ENCODE data around the gene TBX3.

TBX3 gene

GRCh38 chr12:114695305-114695592, 11.3 kb upstream of the TBX3 start:
- no peak for DNase-seq

DNA sequence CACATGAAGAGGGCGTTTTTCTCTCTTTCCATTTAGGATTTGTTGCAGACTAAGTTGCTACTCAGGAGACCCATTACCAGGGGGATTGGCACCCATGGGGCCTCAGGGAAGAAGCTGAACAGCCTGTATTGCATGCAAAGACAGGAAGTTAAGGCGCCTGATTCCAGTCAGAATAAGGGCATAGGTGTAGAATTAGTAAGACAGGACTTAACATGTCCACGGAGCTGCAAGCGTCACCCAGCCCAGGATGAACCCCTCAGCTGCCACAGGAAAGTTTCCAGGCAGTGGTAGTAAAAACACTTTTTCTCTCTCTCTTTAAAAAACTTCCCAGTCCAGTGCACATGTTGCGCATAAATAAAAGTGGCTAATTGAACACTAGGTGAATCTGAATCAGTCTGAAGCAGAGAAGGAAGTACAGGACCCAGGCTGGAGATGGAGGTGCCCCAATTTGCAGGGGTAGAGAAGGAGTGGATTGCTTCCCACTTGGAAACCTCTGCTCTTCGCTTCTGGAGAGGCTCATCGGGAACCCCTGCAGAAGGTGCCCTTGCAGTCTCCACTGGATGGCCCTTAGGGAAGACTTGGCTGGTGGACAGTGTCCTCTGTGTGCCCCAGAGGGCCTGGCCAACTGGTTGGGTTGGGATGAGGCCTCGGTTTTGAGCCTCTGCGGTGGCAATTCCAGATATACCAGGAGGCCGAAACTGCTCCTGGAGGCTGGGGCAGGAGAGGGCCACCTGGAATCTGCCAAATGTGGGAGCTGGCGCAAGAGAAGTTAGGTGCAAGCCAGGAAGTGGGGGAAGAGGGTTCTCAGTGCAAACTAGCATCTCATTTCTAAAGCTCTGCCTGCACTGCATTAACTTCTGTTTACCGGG, 10.7 kb upstream of the TBX3 start:
- no peak for DNase-seq

- no peak for DNase-seq
Measured at GRCh38 chr12:114693532-114693931, 9.6 kb upstream of the TBX3 start.

DNA sequence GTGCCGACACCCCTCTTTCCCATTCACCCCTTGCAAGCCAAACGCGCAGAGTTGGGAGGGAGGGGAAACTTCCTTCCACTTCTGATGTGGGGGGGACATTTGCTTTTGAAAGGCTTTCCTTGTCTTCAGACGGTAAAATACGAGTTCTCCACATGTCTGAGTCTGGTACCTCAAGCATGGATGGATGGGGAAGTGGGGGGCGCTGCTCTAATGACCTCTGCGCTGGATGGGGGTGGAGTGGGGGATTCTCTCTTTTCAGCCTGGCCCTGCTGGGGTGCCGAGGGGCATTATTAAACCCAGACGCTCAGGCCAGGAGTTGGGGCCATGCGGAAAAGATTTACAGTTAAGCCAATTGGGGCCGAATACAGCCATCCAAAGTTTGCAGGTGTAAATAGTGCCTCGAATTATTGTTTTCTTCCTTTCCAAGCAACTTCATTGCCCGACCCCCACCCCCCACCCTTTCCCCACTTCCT, 9.1 kb upstream of the TBX3 start:
- DNase-seq: no peak

DNA sequence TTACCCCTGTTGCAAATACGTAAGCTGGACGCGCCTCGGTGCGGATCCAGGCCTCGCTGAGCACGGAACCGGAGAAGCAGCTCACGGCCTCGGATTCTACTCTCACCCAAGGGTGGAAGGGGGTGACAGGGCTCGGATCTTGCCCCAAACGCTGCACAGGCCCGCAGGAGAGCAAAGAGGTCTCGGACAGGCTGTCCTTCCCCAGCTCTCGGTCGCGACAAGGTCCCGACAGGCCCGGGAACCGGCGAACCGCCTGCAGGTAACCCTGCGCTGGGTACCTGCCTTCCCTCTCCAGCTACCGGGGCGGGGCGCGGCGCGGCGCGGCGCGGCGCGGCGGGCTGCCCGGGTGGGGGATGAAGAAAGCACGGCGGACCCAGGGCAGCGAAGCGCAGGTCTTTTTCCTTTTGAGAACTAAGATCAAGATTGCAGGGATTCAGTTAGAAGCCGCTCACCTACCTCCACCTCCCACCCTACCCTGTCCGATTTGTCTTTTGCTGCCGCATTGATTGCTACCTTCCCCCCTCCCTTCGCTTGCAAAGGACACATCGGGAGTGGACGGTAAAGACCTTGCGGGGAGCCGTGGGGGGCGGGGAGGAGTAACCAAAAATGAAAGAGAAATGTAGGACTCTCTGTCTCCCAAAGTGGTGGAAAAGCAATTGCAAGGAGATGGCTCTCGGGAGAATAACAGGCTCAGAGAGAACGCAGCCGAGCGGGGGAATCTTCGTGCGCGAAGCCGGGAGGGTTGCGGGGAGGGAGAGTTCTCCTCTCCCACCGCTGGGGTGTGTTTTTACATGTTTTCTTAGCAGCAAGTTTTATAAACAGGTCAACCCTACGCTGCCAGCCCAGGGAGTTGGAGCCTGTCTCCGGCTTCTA, 8.4 kb upstream of the TBX3 start:
- no peak for DNase-seq

DNA sequence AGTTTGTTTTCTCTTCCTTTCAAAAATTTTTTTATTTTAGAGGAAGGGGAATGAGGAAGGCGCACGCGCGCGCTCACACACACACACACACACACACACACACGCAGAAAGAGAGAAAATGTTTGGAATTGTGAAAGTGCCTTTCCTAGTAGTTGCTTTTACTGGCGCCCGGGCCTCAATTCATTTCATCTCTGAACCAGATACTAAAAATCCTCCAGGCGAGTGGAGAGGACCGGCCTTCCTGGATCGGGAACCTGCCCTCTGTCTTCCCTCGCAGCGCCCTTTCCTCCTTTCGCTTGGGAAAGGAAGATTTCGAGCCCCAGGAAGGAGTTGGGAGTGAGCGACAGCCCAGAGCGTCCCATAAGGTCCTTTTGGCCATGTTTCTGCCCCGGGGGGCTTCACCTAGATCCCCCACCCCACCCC, 7.8 kb upstream of the TBX3 start:
- DNase-seq: no peak

- no peak for DNase-seq
Measured at GRCh38 chr12:114691196-114691595, 7.2 kb upstream of the TBX3 start.

- DNase-seq: no peak
Measured at GRCh38 chr12:114690267-114691135, 6.5 kb upstream of the TBX3 start.

DNA sequence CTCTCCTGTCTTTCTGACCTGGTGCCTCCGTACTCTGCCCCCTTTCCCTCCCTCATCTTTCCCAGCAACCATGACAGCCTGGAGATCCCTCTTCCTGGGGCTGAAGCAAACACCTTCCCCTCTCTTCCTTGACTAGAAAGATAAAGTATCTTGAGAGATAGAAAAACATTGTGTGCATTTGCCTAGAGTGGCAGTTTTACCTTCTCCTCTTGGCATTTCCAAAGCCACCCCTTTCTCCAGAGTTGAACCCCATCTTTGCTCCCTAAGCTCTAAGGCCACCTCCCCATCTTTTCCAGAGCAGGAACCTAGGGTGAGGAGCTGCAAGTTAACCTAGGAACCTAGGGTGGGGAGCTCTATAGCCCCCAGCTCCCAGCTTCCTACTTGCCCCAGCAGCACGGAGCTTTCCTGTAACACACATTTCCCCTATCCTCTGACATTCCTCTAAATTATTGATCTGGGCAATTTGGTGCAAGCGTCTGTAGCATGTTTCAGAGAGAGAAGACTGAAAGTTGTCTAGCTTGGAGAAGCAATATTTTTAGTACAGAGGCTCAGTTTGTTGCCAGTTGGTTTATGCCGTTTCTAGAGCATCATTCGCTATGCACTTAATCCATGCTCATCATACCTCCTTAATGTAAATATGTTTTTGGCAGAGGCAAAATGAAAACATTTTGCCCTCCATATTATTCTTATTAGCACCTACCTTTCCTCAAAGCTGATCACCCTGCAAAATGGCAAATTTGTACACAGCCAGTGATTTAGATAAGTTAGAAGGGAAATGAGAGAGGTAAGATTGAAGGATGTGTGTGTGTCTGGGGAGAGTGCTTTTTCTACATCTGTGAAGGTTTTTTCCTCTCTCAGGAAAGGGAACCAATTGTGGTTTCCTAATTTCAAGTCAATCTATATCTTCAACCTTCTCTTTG, 5.4 kb upstream of the TBX3 start:
- DNase-seq: no peak

DNA sequence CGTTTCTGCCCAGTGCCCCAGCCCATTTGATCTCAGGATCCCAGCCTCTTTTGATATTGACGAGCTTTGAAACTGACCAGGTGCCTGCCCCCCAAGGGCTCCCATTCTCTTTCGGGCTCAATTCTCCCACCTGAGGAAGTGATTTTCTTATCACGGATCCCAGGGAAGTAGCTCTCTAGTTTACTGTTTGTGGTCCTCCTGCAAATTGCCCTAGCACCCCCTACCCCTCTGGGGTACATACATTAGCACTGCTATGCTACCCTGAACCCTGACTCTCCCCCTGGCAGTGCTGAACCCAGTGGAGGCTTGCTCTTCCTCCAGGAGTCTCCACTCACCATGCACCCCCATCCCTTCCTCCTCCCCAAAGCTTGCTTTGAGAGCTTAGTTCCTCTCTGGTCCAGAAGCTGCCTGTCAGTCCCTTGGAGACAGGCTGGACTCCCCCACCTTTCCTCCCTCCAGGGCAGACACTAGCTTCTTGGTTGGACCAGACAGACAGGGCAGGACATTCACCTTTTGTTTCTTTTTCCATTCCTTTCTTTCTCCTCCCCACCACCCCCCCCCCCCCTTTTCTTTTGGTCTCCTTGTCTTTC, 4.4 kb upstream of the TBX3 start:
- DNase-seq: no peak

DNA sequence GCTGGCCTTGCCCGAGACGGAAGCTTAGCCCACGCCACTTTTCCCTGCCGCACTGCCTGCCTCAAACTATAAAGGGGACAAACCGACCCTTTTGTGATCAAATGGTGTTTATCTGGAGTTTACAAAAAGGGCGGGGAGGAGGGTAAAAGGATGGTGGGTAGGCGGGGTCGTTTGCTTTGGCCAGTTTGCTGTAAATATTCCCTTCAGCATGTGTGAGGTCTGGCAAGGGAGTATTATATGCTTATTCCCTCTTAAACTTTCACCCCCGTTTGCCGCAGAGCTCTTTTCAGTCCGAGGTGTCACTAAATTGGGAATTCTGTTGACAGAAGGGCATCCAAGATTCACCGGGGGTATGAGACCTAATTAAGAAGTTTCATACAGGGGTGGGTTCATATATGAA, 3.8 kb upstream of the TBX3 start:
- no peak for DNase-seq

- no peak for DNase-seq
Measured at GRCh38 chr12:114686773-114687500, 3.0 kb upstream of the TBX3 start.

GRCh38 chr12:114686426-114686772, 2.4 kb upstream of the TBX3 start:
- DNase-seq: no peak

- DNase-seq: no peak
Measured at GRCh38 chr12:114685869-114686268, 1.9 kb upstream of the TBX3 start.

DNA sequence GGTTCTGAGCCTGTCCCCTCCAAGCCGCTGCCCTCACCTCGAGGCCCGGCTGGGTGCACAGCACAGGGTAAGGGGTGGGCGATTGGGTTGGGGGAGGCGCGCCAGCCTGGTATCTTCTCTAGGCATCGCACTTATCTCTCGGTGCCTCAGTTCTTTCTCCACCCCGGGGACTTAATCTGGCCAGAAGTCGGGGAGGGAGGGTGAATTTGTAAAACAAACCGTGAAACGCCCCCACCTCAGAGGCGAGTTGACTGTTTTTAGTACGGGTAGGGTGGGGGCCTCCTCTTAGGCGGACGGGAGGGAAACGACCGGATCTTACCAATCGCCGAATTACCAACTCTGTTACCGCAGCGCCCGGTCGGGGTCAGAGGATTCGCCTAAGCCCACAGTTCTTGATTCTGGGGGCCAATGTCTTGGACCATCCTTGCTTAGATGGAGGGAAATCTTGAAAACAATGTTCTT, 1.4 kb upstream of the TBX3 start:
- no peak for DNase-seq

DNA sequence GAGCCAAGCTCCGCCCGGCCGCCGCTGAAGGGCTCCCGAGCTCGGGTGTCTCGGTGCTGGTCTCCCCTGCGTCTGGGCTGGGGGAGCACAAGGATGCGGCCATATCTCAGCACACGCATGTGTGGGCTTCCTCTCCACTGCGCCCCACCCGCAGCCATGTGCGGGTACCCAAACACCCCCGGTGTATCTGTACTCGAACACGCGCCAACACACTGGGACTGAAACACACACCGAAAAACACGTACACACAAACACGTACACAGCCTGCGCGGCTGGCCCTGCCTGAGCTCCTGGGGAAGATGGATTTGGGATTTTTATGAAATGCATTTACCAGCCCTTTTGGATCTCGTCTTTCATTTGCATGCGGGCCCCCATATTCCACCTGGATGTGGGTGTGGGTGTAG, 897 bp upstream of the TBX3 start:
- no peak for DNase-seq

DNA sequence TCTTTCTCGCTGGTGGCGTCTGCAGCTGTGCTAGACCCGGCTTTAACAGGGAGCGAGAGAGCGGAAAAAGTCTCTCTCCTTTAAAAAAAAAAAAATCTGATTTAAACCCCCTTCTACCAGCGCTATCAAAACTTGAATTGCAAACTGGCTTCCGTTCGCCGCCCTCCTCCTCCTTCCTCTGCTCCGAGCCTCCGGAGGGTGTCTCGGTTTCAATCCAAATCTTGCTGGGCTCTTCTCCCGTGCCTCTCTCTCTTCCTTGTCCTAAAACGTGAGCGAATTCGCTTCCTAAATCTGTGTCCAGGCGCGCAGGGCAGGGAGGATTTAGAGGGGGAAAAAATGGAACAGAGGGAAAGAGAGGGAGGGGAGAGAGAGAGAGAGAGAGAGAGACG, 272 bp downstream of the TBX3 start:
- no peak for DNase-seq

GRCh38 chr12:114682785-114683708, 928 bp downstream of the TBX3 start:
- DNase-seq: no peak

- DNase-seq: no peak
Measured at GRCh38 chr12:114682106-114682784, 1.7 kb downstream of the TBX3 start.
